Pulmonary artery endothelial cell (primary cell): ENCODE results near the gene SLC39A2. TPM values are rescaled to one million over a fixed set of nuclear protein-coding genes. Genes with fewer than 3 reads are reported as not detected.
"Not testable (repeated sequence)": the region's sequence is repeated elsewhere in the genome, so short reads cannot be mapped to it uniquely, and the experiment has no call there.

Experiments
- DNase-seq: peaks from one replicate; pipeline ENCODE4 v3.0.0-alpha.2; 2011; ENCODE audit warnings: low read depth, low spot score
- total RNA-seq: library from RNA; depleted of rRNA; stranded (reverse); fragments of >200 nt; gene quantifications from 2 replicates; pipeline ENCODE4 v1.2.3, GENCODE V29; 2014

The SLC39A2 gene
- total RNA-seq, 1 donor from 2014 or later = not detected

- no peak for DNase-seq
Observed at GRCh38 chr14:21025371-21026273, 26.5 kb downstream of the SLC39A2 start.

GRCh38 chr14:21026274-21026987, 27.3 kb downstream of the SLC39A2 start:
- DNase-seq = no peak

GRCh38 chr14:21026988-21027315, 27.9 kb downstream of the SLC39A2 start:
- no peak for DNase-seq

GRCh38 chr14:21029917-21030316, 30.8 kb downstream of the SLC39A2 start, which contains the start of gene TPPP2:
Gene TPPP2 (plus strand): TSS chr14:21030217. CDS start chr14:21030582, 365 bp downstream.
- DNase-seq = no peak

GRCh38 chr14:21030531-21030930, 31.4 kb downstream of the SLC39A2 start:
- DNase-seq = no peak

DNA sequence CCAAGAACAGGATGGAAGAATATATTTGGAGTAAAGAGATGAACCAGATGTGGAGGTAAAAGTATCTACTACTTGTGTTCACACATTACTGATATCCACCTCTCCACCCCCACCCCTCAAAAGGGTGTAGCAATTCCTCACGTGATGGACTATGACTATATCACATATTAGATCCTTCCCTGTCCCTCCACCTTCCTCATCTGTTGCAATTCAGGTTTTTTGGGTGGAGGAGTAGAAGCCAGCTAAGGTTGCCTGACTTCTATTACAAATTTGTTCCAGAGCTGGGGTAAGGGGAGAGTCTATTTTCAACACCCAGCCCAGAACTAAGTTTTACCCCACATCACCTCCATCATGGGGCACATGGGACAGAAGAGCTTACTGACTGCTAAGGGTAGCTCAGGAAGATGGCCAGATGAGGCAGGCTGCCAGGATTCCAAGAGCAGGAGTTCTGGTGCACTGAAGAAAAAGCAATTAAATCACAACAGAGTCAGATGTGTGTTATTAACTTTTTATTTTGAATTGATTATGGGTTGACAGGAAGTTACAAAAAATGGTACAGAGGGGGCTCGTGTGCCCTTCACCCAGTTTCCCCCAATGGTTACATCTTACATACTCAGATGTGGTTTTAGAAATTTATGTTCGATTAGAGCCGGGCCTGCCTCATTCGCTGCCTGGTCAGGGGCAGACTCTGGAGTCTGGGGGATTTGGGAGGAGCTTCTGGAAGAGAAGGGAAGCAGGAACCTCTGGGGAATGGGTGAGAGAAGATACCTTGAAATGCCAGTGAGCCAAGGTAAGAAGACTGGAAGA, 33.4 kb downstream of the SLC39A2 start:
- no peak for DNase-seq

DNA sequence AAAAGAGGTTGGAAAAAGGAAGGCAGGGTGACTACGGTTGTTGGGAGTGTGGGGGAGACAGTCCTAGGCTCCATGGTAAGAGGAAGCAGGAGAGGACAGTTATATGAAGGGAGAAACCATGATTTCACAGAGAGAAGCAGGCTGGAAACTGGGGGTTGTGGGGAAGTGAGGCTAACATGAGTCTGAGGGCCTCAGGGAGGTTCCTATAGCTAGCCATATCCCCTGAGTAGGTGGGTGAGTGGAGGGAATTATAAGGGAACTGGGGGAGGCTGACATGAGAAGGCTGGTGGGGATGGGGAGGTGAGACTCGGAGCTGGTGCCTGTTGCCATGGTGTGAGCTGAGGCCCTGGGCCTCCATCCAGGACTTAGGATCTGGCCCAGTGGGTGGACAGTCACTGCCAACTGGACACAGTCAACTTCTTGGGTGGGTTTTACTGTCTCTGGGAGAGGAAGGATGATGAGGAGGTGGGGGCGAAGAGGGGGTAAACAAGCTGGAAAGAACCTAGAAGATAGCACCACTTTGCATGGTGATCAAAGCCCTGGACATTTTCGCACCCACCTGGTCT, 34.1 kb downstream of the SLC39A2 start:
- DNase-seq = no peak

GRCh38 chr14:21034707-21035106, 35.6 kb downstream of the SLC39A2 start, which contains the start of gene RNASE13:
Gene RNASE13 (minus strand): TSS chr14:21034807. CDS start chr14:21034288, 519 bp downstream.
- no peak for DNase-seq

GRCh38 chr14:21036751-21037150, 37.7 kb downstream of the SLC39A2 start:
- no peak for DNase-seq

GRCh38 chr14:21037156-21037555, 38.1 kb downstream of the SLC39A2 start:
- no peak for DNase-seq

DNA sequence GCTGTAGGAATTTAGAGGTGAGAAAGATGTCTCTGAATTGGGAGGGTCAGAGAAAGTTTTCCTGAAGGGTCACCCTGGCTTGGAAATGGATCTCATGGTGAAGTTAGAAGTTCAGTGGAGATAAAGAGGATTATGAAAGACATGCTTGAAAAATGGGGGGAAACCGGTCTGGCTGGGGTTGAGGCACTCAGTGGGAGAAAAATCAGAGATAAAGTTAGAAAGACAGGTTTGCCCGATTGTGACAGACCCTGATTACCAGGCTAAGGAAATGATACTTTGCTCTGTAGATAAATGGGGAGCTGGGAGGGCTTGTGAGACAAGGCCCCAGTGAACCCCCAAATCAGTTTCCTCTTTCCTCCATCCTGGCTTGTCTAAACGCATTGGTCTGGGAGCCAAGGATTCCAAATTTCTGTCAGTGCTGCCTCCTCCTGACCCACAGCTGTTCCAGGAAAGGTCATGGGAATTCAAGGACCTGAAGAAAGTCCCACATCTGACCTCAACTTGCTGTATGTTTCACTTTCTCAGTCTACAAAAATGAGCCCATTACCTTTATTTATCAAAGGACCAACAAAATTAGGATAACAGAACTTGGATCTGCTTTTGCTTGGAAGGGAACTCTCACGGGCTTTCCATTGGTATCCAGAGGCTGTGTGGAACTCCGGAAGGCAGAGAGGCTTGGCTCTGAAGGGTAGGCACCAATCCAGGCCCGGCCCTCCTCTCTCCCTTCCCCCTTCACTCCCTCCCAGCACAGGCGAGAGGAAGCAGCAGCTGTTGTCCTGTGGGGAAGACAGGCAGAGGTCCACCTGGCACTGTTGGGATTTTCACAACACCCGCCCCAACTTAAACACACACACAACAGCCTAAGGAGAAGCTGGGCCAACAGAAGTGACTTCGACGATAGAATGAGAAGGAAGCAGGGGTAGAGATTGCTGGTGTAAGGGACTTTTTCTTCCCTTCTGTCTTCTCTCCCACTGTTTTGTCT, 39.6 kb downstream of the SLC39A2 start:
- no peak for DNase-seq

- DNase-seq = no peak
Observed at GRCh38 chr14:21039585-21040369, 40.7 kb downstream of the SLC39A2 start.

GRCh38 chr14:21040370-21040925, 41.4 kb downstream of the SLC39A2 start:
- DNase-seq = no peak

- not testable (repeated sequence) for DNase-seq
Observed at GRCh38 chr14:21040941-21041340, 41.8 kb downstream of the SLC39A2 start.

- DNase-seq = no peak
Observed at GRCh38 chr14:21041676-21042433, 42.8 kb downstream of the SLC39A2 start, which contains the start of gene RNASE7. Gene RNASE7 (plus strand): TSS chr14:21042362. CDS start chr14:21042993, 631 bp downstream.

DNA sequence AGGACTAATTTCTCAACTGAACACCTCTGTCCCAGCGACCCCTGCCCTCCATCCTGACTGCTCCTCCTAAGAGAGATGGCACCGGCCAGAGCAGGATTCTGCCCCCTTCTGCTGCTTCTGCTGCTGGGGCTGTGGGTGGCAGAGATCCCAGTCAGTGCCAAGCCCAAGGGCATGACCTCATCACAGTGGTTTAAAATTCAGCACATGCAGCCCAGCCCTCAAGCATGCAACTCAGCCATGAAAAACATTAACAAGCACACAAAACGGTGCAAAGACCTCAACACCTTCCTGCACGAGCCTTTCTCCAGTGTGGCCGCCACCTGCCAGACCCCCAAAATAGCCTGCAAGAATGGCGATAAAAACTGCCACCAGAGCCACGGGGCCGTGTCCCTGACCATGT, 43.8 kb downstream of the SLC39A2 start:
- no peak for DNase-seq

DNA sequence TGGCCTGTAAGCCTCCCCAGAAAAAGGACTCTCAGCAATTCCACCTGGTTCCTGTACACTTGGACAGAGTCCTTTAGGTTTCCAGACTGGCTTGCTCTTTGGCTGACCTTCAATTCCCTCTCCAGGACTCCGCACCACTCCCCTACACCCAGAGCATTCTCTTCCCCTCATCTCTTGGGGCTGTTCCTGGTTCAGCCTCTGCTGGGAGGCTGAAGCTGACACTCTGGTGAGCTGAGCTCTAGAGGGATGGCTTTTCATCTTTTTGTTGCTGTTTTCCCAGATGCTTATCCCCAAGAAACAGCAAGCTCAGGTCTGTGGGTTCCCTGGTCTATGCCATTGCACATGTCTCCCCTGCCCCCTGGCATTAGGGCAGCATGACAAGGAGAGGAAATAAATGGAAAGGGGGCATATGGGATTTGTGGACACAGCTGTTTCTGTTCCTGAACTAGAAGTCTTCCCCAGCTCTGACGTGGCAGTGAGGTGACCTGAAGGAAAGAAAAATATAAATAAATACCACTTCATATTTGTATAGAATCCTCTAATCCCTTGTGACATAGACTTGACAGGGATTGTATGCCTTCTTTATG, 44.4 kb downstream of the SLC39A2 start:
- no peak for DNase-seq
